Dermis blood vessel endothelial cell (primary cell): ENCODE data around the gene IGFLR1. TPM values are rescaled to one million over a fixed set of nuclear protein-coding genes. Genes with fewer than 3 reads are reported as not detected.

Source experiments
- DNase-seq: peaks from one replicate; pipeline ENCODE4 v3.0.0; 2010
- total RNA-seq: library from RNA; depleted of rRNA; stranded (reverse); fragments of >200 nt; gene quantifications from 2 replicates; pipeline ENCODE4 v1.2.3, GENCODE V29; 2014

Gene IGFLR1
- total RNA-seq, 1 donor from 2014 or later, result 1.9 TPM

GRCh38 chr19:35723671-35724070 is 18.6 kb downstream of the IGFLR1 start:
- no peak for DNase-seq

DNA sequence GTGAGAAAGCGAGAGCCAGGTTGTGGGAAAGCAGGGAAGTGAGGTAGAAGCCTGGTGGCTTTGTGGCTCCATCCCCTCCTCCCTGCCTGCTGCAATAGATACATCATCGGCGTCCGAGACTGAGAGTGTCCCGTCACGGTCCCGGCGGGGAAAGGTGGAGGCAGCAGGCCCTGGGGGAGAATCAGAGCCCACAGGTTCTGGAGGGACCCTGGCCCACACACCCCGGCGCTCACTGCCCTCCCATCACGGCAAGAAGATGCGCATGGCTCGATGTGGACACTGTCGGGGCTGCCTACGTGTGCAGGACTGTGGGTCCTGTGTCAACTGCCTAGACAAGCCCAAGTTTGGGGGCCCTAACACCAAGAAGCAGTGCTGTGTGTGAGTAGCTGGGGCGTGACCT is 19.4 kb downstream of the IGFLR1 start:
- no peak for DNase-seq

DNA sequence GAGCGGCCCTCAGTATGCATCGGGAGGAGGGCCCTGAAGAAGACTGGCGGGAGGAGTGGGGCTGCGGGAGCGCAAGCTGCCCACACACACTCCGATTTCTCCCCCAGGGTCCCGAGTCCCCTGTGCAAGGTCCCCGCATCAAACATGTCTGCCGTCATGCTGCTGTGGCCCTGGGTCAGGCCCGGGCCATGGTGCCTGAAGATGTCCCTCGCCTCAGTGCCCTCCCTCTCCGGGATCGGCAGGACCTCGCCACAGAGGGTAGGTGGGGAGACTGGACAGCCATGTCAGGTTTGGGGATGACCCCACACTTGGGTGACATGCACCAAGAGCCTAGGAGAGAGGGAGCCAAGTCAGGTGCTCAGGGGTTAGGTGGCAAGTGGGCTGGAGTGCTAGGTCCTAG is 19.8 kb downstream of the IGFLR1 start:
- DNase-seq, result no peak

GRCh38 chr19:35721374-35721773 is 20.9 kb downstream of the IGFLR1 start:
- DNase-seq, result no peak

- DNase-seq, result no peak
These were observed 21.6 kb downstream of the IGFLR1 start for GRCh38 chr19:35720648-35721047.

DNA sequence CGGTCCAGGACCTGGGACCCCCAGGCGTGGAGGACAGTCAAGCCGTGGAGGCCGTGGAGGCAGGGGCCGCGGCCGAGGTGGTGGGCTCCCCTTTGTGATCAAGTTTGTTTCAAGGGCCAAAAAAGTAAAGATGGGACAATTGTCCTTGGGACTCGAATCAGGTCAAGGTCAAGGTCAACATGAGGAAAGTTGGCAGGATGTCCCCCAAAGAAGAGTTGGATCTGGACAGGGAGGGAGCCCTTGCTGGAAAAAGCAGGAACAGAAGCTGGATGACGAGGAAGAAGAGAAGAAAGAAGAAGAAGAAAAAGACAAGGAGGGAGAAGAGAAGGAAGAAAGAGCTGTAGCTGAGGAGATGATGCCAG is 22.1 kb downstream of the IGFLR1 start:
- no peak for DNase-seq

DNA sequence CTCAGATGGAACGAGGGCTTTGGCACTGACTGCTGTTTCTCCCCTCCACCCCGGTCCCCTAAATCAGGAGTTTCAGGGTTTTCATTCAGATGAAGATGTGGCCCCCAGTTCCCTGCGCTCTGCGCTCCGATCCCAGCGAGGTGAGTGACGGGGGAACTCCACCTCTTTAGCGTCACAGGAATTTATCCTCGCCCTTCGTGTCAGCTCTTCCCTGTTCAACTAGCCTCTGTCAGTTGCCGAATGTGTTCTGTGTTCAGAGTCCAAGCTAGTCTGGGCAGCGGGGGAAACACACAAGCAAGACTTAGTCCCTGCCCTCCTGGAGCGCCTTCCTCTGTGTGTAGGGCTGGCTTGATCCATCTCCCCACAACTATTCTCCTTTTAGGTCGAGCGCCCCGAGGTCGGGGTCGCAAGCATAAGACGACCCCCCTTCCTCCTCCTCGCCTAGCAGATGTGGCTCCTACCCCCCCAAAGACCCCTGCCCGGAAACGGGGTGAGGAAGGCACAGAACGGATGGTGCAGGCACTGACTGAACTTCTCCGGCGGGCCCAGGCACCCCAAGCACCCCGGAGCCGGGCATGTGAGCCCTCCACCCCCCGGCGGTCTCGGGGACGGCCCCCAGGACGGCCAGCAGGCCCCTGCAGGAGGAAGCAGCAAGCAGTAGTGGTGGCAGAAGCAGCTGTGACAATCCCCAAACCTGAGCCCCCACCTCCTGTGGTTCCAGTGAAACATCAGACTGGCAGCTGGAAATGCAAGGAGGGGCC is 22.7 kb downstream of the IGFLR1 start:
- DNase-seq, result no peak

- DNase-seq, result peak; percentile 47
These were observed 23.8 kb downstream of the IGFLR1 start for GRCh38 chr19:35718345-35719041.

DNA sequence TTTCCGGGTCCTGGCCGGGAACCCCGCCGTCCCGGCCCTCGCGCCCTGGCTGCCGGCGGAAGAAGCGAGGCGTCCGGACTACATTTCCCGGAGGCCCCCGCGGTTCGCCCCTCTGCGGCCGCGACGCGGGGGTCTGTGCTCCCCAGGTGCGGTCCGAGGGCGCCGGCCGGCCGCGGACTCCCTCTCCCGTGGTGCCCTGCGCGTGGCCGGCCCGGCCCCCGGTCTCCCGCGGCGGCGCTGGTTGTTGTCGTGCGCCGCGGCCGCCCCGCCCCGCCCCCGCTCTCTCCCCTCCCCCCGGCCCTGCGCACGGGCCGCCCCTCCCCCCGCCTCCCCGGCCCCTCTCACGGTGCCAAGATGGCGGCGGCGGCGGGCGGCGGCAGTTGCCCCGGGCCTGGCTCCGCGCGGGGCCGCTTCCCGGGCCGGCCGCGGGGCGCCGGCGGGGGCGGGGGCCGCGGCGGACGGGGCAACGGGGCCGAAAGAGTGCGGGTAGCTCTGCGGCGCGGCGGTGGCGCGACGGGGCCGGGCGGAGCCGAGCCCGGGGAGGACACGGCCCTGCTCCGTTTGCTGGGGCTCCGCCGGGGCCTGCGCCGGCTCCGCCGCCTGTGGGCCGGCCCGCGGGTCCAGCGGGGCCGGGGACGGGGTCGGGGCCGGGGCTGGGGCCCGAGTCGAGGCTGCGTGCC is 24.4 kb downstream of the IGFLR1 start, which contains the start of gene KMT2B:
Gene KMT2B, plus strand, starts transcription at position 339 of the 680 bp plus-strand sequence. Its CDS starts 16 bp downstream, at position 355.
- DNase-seq, result no peak

DNA sequence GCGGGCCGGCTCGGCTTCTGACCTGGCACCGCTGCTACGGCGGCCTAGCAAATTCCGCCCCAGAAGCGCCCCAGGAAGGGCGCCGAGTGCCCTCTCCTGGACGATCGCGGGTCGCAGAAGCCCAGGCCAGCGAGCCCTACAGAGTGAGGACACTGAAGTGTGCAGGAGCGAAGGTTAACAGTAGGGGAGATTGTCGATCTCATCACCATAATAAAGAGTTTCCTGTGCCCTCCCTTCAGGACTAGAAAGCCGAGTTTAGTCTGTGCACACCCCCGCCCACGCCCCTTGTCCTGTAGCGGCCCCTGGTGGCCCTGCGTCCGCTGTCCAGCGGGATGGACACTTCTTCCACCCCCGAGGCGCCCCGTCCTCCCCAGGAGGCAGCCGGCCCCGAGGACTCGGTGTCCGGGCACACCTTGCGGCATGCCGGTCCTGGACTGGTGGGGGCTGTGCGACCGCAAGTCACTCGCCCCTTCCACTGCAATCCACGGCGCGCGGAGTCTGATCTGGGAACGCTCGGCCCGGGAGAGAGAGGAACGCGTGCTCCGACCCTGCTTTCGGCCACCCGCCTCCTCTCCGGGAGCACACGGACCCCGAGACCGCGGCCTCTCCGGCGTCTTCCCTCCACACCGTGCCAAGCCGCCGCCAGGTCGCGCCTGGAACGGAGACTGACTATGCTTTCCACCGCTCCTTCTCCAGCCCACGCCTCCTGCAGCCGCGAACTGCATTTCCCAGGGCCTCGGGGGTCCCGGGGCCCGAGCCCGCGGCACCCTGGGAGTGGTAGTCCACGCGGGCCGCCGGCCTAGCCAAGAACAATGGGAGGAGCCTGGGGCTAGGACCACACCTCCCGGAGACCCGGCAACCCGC is 25.2 kb downstream of the IGFLR1 start:
- peak; percentile 95 for DNase-seq

- peak; percentile 60 for DNase-seq
These were observed 26.1 kb downstream of the IGFLR1 start for GRCh38 chr19:35715981-35716800.

DNA sequence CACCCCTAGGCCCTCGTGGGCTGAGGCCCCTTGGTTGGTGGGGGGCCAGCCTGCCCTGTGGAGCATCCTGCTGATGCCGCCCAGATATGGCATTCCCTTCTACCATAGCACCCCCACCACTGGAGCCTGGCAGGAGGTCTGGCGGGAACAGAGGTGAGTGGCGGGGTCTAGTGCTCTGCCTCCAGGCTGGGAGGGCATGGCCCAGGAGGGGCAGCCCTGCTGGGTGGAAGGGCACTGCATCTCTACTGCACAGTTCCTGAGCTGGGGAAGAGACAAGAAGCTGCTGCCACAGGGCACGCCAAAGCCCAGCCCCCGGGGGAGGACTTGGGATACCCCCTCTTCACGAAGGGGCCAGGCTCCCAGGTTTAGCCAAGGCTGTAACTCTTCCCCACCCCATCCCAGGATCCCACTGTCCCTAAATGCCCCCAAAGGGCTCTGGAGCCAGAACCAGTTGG is 26.9 kb downstream of the IGFLR1 start:
- DNase-seq, result no peak

GRCh38 chr19:35714601-35715354 is 27.5 kb downstream of the IGFLR1 start:
- no peak for DNase-seq

GRCh38 chr19:35713904-35714495 is 28.3 kb downstream of the IGFLR1 start:
- DNase-seq, result no peak

DNA sequence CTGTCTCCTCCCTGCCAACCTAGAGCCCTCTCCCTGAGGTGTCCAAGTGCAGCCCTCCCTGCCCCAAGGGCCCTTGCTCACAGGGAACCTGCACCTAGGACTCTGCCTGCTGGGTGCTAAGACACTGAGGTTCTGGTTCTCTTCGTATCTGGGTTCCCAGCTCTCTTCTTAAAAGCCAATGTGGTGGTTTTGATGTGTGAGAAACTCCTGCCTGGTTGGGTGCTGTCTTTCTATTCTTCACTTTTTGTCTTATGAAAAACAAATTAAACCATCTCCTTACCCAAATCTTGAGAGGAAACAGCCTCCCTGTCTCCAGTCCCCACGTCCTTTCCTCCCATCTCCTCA is 28.8 kb downstream of the IGFLR1 start:
- no peak for DNase-seq

DNA sequence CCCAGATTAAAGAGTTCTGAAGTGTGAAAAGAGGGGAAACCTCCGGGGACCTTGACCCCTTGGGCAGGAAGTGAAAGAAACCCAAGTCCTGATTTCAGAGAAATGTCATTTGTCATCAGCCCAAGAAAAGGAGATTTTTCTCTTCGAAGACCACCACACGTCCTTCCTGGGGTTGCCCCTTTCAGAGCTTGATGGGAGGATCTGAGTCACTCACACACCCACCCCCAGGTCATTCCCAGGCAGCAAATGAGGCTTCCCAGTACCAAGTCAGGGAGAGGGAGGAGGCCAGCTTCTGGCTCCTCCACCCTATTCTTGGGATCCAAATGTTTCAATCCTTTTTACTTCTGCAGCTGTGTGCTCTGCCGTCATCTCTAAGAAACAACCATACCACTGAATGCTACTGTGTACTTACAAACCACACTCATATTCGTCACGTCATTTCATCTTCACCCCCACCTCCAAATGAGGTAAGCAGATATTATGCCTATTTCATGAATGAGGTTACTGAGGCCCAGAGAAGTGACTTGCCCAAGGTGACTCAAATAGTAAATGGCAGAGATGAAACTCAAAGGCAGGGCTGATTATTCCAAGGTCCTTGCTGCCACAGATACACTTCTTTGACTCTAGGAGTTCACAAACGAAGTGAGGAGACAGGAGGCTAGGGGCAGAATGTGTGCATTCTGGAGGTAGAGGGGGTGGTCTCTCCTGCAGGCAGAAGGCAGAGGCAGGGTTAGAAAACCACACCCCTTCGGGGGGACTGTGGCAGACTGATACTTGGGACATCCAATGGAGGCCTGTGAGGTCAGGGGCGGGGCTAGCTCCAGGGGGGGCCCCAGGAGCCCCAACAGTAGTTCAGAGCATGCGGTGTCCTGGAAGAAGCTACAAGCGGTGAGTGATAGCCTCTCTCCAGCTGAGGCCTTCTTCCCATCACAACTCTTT is 29.4 kb downstream of the IGFLR1 start:
- no peak for DNase-seq

DNA sequence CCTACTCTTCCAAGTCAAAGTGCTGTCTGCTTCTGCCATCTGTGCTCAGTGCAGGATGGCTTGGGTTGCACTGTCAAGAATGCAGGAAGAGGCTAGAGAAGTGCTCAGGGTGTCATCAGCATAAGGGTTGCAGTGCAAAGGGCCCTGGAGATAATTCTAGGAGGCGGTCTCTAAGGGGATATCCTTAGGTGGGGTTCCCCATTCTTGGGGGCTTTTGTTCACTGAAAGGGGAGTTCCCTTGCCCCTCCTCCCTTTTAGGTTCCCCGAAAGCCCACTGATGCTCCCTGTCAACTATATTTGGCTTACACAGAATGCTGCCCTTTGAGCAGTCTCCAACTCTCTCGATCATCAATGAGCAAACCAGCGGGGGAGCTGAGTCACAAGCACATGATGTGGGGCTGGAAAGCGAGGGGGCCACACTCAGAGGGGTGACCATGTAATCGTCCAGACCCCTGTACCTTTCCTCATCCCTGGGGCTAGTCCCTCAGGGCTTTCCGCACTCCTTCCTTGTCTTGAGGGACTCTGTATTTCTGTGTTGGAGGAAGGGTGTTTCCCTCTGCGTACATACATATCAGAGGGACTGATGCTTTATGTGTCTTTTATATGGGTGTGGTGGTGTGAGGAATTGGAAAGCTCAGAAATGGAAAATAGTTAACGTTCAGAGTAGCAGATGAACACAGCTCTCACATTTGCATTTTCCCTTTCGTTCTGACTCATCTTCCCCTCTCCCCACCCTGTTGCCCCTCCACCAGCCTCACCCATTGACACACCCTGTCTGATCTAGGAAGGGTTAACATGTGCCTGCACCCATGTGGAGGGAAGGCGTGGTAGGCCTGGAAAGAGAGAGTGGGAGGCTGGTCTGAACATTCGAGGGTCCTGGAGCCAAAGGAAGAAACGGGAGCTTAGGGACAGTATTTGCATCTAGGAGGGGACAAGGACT is 31.2 kb downstream of the IGFLR1 start:
- DNase-seq, result no peak

GRCh38 chr19:35708391-35708790 is 33.9 kb downstream of the IGFLR1 start:
- DNase-seq, result no peak
